HT1080 (cell line): ENCODE results near the gene QRICH2. TPM values are rescaled to one million over a fixed set of nuclear protein-coding genes. Genes with fewer than 3 reads are reported as not detected.
"Not testable (repeated sequence)": the region's sequence is repeated elsewhere in the genome, so short reads cannot be mapped to it uniquely, and the experiment has no call there.

ENCODE experiments used
- DNase-seq: peaks from one replicate; pipeline ENCODE4 v3.0.0-alpha.2; 2015; ENCODE audit warnings: low read depth
- small RNA-seq: library from RNA; depleted of rRNA; stranded (forward); fragments of <200 nt; gene quantifications from one replicate; pipeline ENCODE3, GENCODE V24; 2014
- total RNA-seq: library from RNA; depleted of rRNA; stranded (reverse); fragments of >200 nt; shearing (Covaris generic); gene quantifications from 2 replicates; pipeline ENCODE4 v1.2.3, GENCODE V29; 2014; rRNA removed

Gene QRICH2
- total RNA-seq, 1 experiment from 2014 or later = 1.6 TPM

DNA sequence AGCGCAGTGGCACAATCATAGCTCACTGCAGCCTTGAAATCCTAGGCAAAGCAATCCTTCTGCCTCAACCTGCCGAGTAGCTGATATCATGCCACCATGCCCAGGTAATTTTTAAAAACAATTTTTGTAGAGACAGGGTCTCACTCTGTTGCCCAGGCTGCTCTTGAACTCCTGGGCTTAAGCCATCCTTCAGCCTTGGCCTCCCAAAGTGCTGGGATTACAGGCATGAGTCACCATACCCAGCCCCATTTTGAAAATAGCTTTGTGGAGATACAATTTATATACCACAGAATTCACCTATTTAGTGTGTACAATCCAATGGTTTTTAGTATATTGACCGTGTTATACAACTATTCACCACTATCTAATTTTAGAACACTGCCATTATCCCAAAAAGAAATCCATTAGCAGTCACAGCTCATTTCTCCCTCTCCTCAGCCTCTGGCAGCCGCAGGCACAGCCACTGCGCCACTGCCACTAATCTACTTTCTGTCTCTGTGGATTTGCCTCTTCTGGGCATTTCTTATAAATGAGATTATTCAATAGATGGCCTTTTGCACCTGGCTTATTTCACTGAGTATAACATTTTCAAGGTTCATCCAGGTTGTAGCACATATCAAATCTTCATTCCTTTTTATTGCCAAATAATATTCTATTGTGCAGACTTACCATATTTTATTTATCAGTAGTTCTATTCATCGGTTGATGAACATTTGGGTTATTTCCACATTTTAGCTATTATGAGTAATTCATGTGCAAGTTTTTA is 74.3 kb downstream of the QRICH2 start:
- no peak for DNase-seq

DNA sequence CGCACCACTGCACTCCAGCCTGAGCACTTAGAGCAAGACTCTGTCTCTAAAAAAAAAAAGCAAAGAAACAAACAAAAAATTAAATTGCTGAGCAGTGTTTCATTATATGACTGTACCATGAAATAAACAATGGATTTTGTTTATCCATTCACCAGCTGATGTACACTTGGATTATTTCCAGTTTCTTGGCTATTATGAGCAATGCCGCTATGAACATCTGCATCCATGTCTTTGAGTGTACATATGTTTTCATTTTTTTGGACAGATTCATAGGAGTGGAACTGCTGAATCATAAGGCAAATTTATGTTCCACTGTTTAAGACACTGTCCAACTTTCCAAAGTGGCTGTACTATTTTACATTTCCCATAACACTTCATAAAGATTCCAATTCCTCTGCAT is 75.7 kb downstream of the QRICH2 start:
- DNase-seq = no peak

DNA sequence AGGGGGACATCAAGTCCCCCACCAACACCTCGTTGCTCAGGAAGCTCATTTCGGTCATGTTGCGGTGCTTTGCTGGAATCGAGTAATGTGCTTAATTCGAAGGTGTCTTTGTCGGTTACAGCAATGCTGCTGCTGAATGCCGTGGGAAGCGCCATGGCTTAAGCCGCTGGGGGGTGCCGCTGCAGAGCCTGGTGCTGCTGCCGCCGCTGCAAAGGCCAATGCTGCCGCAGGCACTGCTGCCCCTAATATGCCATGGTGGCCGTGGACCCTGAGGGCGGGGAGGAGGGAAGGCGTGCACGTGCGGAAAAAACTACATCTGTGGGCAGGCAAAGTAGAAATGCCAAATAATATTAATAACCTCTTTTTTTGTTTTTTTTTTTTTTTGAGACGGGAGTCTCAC is 81.3 kb downstream of the QRICH2 start:
- not testable (repeated sequence) for DNase-seq

DNA sequence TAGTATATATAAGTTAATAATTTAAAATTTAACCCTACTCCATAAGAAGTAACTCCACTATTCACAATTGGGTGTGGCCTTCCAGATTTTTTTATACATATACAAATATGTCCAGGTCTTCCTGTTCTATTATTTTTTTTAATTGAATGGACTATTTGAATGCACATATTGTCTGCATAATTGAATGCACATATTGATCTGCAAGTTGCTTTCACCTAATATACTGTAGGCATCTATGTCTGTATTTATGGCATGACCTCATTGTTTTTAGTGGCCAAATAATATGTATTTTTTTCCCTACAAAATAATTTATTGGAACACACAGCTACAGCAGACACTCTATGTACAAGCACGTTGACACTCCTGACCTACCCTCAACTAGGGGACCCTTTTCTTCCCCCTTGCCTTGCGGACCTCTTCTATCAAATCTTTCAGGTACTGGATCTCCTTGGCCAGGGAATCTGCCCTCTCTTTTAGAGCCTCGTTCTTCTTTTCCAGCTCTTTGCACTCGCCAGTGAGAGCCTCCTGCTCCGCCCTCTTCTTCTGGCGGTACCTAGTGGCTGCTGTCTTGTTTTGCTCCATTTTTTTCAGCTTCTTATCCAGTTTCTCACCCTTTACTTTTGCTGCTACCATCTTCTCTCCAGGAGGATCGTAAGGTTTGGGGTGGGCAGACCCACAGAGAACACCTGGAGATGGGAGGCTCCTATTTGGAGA is 82.5 kb downstream of the QRICH2 start:
- not testable (repeated sequence) for DNase-seq

Small RNA genes lying within 50 kb of the gene (small RNA-seq; reads per million reads assigned to genes)
- gene RF00019 (not detected), gene RNU6-24P (not detected)

Other genes starting within 250 kb of the QRICH2 start
- 30.5 and 55.3 TPM in 2 replicates for gene SRP68, start 235.8 kb downstream of the QRICH2 start, total RNA-seq
- 0.18 TPM in 1 of 2 replicates, not detected in the other for gene GALR2, start 233.5 kb downstream of the QRICH2 start, total RNA-seq
- gene ZACN, start 229.1 kb downstream of the QRICH2 start, total RNA-seq = 0.06 and 0.10 TPM in 2 replicates
- gene EXOC7, start 204.5 kb downstream of the QRICH2 start, total RNA-seq = 78.6 and 82.7 TPM in 2 replicates
- not detected in 2 replicates for gene FOXJ1, start 167.0 kb downstream of the QRICH2 start, total RNA-seq
- 0.10 and 0.23 TPM in 2 replicates for gene RNF157, start 67.8 kb downstream of the QRICH2 start, total RNA-seq
- 42.5 and 65.9 TPM in 2 replicates for gene UBALD2, start 42.9 kb downstream of the QRICH2 start, total RNA-seq
- 20.8 and 35.2 TPM in 2 replicates for gene PRPSAP1, start 45.6 kb upstream of the QRICH2 start, total RNA-seq
- gene SPHK1, start 76.3 kb upstream of the QRICH2 start, total RNA-seq = 107 and 122 TPM in 2 replicates
- gene UBE2O, start 144.9 kb upstream of the QRICH2 start, total RNA-seq = 17.3 and 18.9 TPM in 2 replicates
- 0.05 TPM in 1 of 2 replicates, not detected in the other for gene AANAT, start 159.3 kb upstream of the QRICH2 start, total RNA-seq
- 22.8 and 25.2 TPM in 2 replicates for gene RHBDF2, start 193.1 kb upstream of the QRICH2 start, total RNA-seq
- gene CYGB, start 229.4 kb upstream of the QRICH2 start, total RNA-seq = 0.14 and 0.37 TPM in 2 replicates
- 1.5 TPM in 1 of 2 replicates, not detected in the other for gene PRCD, start 231.8 kb upstream of the QRICH2 start, total RNA-seq